Activated CD4-positive, alpha-beta T cell treated with anti-CD3 and anti-CD28 coated beads, Interleukin-2, amount 50 U/mL, for 1 hour (primary cell): ENCODE results near the gene PELO.

Experiments
- DNase-seq: peaks from one replicate; pipeline ENCODE4 v3.0.0-alpha.2; 2020

PELO gene

GRCh38 chr5:52834320-52834719 lies 46.6 kb downstream of the PELO start:
- DNase-seq: no peak

- no peak for DNase-seq
These were observed 49.4 kb downstream of the PELO start for GRCh38 chr5:52837068-52837467.
